ENCODE measurements around the gene MAFG.

DNA sequence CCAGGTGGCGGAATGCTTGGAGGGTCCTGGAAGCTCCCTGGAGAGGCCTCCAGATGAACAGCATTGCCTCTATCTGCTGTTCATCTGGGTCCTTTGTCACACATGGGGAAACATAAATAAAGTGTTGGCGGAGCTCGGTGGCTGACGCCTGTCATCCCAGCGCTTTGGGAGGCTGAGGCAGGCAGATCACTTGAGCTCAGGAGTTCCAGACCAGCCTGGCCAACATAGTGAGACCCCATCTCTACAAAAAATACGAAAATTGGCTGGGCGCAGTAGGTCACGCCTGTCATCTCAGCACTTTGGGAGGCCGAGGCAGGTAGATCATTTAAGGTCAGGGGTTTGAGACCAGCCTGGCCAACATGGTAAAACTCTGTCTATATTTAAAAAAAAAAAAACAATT is 17.3 kb upstream of the MAFG start:
- no peak for TF ChIP-seq CTCF (IDR thresholded peaks at IDR 0.05)
- TF ChIP-seq POLR2A (IDR thresholded peaks at IDR 0.05): no peak

All from adrenal gland (tissue), 5 donors.